ENCODE data around the gene RLN3.

The RLN3 gene

DNA sequence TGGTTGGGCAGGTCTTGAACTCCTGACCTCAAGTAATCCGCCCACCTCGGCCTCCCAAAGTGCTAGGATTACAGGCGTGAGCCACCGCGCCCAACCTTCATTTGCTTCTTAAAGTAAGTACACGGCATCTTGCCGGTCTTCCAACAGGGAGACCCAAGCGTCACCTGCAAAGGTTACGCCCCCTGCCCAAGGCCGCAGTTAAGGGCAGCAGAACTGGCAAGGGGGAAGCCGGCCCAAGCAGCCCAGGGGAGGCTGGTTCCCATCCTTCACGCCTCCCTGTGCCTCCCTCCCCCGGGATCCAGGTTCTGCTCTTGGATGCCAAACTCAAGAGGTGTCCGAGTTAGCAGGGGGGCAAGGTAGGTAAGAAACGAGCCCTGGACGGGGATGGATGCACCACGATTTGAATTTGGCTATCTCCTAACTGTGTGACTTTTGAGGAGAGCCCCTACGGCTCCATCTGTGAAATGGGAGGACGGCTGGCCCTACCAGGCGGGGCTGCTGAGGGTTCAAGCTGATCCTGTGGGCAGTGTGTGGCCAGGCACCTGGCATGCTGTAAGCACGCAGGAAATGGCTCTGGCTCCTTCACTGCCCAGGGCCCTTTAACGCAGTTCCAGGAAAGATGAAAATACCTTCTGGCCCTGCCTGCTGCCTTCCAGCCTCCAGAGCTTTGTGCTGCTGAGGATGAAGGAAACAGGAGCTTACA is 30.9 kb upstream of the RLN3 start:
- peak overlapping the region; percentile 17; the same call in 1 of the 2 replicates for H3K27ac ChIP-seq
- TF ChIP-seq, protein P1, sequence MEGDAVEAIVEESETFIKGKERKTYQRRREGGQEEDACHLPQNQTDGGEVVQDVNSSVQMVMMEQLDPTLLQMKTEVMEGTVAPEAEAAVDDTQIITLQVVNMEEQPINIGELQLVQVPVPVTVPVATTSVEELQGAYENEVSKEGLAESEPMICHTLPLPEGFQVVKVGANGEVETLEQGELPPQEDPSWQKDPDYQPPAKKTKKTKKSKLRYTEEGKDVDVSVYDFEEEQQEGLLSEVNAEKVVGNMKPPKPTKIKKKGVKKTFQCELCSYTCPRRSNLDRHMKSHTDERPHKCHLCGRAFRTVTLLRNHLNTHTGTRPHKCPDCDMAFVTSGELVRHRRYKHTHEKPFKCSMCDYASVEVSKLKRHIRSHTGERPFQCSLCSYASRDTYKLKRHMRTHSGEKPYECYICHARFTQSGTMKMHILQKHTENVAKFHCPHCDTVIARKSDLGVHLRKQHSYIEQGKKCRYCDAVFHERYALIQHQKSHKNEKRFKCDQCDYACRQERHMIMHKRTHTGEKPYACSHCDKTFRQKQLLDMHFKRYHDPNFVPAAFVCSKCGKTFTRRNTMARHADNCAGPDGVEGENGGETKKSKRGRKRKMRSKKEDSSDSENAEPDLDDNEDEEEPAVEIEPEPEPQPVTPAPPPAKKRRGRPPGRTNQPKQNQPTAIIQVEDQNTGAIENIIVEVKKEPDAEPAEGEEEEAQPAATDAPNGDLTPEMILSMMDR (conservative IDR thresholded peaks at IDR 0.05; ENCODE audit: low read depth) = no peak
- DNase-seq (ENCODE audit: low spot score) = no peak
- ChIA-PET CTCF (interaction anchor here (0.8 kb wide), 1 partner anchor 78 kb away, joined by 3 read pairs; no protein-coding TSS in a partner anchor), POLR2A (ENCODE audit: low non-redundant PET) (no interaction called here)

DNA sequence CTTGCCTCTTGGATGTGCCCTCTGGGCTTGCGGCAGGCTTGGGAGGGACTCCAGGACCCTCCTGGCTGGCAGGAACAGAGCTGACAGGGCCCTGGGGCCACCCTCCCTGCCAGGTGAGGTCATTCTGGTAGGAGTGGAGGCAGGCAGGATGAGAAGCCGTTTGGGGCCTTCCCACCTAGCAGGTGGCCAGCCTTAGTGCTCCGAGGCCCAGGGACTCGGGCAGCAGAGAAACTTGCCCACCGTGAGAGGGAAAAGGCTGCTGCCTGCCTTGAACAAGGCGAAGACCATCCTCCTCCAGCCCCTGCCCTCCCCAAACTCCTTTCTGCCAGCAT is 30.4 kb upstream of the RLN3 start:
- DNase-seq (ENCODE audit: low spot score) = no peak
- TF ChIP-seq, protein P1 (conservative IDR thresholded peaks at IDR 0.05; ENCODE audit: low read depth) = no peak
- POLR2A ChIA-PET (ENCODE audit: low non-redundant PET) = no interaction called here
- CTCF ChIA-PET = interaction anchor here (0.8 kb wide), 1 partner anchor 78 kb away, joined by 3 read pairs; no protein-coding TSS in a partner anchor
- peak overlapping the region; percentile 17; the same call in 1 of the 2 replicates for H3K27ac ChIP-seq

GRCh38 chr19:13998426-13998825 is 29.5 kb upstream of the RLN3 start:
- DNase-seq (ENCODE audit: low spot score) = no peak
- TF ChIP-seq, protein P1 (conservative IDR thresholded peaks at IDR 0.05; ENCODE audit: low read depth) = no peak
- ChIA-PET POLR2A (ENCODE audit: low non-redundant PET) (no interaction called here), CTCF (no interaction called here)
- no peak overlapping the region for H3K27ac ChIP-seq

DNA sequence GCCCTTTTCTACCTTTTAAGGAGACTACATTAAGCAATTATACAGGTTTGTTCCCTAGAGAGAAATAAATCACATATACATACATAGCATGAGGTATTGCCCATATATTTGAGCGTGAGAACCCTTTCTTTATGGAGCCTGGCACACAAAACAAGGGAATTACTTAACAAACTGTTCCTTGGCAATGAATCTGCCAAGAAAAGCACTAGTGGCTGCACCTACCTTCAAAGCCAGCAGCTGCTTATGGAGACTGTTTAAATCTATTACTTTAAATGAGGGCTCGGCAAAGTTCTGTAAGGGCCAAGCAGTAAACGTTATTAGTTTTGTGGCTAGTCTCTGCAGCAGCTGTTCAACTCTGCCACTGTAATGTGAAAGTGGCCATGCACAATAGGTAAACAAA is 28.9 kb upstream of the RLN3 start:
- DNase-seq (ENCODE audit: low spot score) = no peak
- no peak overlapping the region for H3K27ac ChIP-seq
- CTCF ChIA-PET = interaction anchor here (0.6 kb wide), 2 partner anchors 224 to 514 kb away, joined by 3 read pairs; no protein-coding TSS in a partner anchor
- TF ChIP-seq, protein P1 (conservative IDR thresholded peaks at IDR 0.05; ENCODE audit: low read depth) = no peak
- POLR2A ChIA-PET (ENCODE audit: low non-redundant PET) = interaction anchor here (0.6 kb wide), 1 partner anchor 72 kb away, joined by 3 read pairs; no protein-coding TSS in a partner anchor

- TF ChIP-seq, protein P1 (conservative IDR thresholded peaks at IDR 0.05; ENCODE audit: low read depth) = no peak
- H3K27ac ChIP-seq = peak overlapping the region; percentile 69
- ChIA-PET POLR2A (ENCODE audit: low non-redundant PET) (no interaction called here), CTCF (interaction anchor here (0.5 kb wide), 1 partner anchor 24 kb away, joined by 3 read pairs; no protein-coding TSS in a partner anchor)
- DNase-seq (ENCODE audit: low spot score) = no peak
Observed at GRCh38 chr19:14000691-14001375, 27.1 kb upstream of the RLN3 start.

DNA sequence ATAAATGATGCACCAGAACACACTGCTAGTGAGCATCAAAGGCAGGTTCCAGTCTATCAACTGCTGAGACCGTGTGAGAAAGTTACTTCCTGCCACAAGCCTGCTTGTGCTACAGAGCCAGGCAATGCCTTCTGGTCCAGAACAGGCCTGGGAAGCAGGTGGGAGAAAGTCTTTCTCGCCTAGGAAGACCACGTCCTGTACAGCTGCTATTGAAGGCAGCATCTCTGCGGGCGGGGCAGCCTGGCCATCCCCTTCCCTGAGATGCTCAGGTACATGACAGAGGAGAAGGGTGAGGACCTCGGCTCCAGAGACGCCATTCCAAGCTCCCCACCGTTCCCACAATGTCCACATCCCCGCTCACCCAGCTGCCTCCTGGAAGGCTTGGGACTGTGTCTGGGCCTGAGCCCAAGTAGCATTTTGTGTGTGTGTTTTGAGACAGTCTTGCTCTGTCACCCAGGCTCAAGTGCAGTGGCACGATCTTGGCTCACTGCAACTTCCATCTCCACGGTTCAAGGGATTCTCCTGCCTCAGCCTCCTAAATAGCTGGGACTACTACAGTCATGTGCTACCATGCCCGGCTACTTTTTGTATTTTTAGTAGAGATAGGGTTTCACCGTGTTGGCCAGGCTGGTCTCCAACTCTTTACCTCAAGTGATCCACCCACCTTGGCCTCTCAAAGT is 25.2 kb upstream of the RLN3 start:
- H3K27ac ChIP-seq = peak overlapping the region; percentile 69
- TF ChIP-seq, protein P1 (conservative IDR thresholded peaks at IDR 0.05; ENCODE audit: low read depth) = no peak
- CTCF ChIA-PET = no interaction called here
- no peak for DNase-seq (ENCODE audit: low spot score)
- POLR2A ChIA-PET (ENCODE audit: low non-redundant PET) = no interaction called here

All from RWPE1 (cell line).